Parathyroid adenoma (tissue), 2 donors: ENCODE results near the gene ZNF75A.

Source experiments
- H2AFZ ChIP-seq: fragments of 300-600 bp; sonication (generic); one replicate; pipeline ENCODE4 v1.7.0; 2017; ENCODE audit warnings: antibody characterized with exemption, mild to moderate bottlenecking
- H3K27ac ChIP-seq: fragments of 300-600 bp; sonication (generic); one replicate; pipeline ENCODE4 v1.7.0; 2017
- H3K27me3 ChIP-seq: fragments of 300-600 bp; sonication (generic); one replicate; pipeline ENCODE4 v1.7.0; 2017; ENCODE audit warnings: low read length; ENCODE audit not compliant: control insufficient read depth, insufficient read depth
- H3K36me3 ChIP-seq: fragments of 300-600 bp; sonication (generic); one replicate; pipeline ENCODE4 v1.7.0; 2017; ENCODE audit warnings: low read length; ENCODE audit not compliant: control insufficient read depth, insufficient read depth
- H3K4me1 ChIP-seq: fragments of 300-600 bp; sonication (generic); one replicate; pipeline ENCODE4 v1.7.0; 2017; ENCODE audit warnings: control low read depth
- H3K4me2 ChIP-seq: fragments of 300-600 bp; sonication (generic); one replicate; pipeline ENCODE4 v1.7.0; 2017; ENCODE audit warnings: low read length
- H3K4me3 ChIP-seq: fragments of 300-600 bp; sonication (generic); one replicate; pipeline ENCODE4 v1.7.0; 2017; ENCODE audit warnings: low read depth, low read length
- H3K79me2 ChIP-seq: fragments of 300-600 bp; sonication (generic); one replicate; pipeline ENCODE4 v1.7.0; 2017; ENCODE audit warnings: control low read depth
- H3K9ac ChIP-seq: fragments of 300-600 bp; sonication (generic); one replicate; pipeline ENCODE4 v1.7.0; 2017; ENCODE audit warnings: mild to moderate bottlenecking
- H3K9me3 ChIP-seq: fragments of 300-600 bp; sonication (generic); one replicate; pipeline ENCODE4 v1.7.0; 2017; ENCODE audit warnings: low read length; ENCODE audit not compliant: control insufficient read depth
- TF ChIP-seq, protein P1 (sequence below): fragments of 300-600 bp; sonication (generic); IDR thresholded peaks from one replicate; pipeline ENCODE4 v1.7.0; 2017; ENCODE audit warnings: antibody characterized with exemption, mild to moderate bottlenecking
- donor health status: primary hyperparathyroidism.

Gene ZNF75A

GRCh38 chr16:3292604-3293003 is 12.7 kb upstream of the ZNF75A start:
- H3K27ac ChIP-seq = no peak overlapping the region
- no peaks in the 10 kb centered on the region for H3K36me3 ChIP-seq
- H3K4me1 ChIP-seq = peaks cover 3% of the 10 kb centered on the region
- H3K9ac ChIP-seq = no peak overlapping the region
- H3K4me2 ChIP-seq = no peak overlapping the region
- no peak overlapping the region for H2AFZ ChIP-seq
- TF ChIP-seq, protein P1, sequence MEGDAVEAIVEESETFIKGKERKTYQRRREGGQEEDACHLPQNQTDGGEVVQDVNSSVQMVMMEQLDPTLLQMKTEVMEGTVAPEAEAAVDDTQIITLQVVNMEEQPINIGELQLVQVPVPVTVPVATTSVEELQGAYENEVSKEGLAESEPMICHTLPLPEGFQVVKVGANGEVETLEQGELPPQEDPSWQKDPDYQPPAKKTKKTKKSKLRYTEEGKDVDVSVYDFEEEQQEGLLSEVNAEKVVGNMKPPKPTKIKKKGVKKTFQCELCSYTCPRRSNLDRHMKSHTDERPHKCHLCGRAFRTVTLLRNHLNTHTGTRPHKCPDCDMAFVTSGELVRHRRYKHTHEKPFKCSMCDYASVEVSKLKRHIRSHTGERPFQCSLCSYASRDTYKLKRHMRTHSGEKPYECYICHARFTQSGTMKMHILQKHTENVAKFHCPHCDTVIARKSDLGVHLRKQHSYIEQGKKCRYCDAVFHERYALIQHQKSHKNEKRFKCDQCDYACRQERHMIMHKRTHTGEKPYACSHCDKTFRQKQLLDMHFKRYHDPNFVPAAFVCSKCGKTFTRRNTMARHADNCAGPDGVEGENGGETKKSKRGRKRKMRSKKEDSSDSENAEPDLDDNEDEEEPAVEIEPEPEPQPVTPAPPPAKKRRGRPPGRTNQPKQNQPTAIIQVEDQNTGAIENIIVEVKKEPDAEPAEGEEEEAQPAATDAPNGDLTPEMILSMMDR = no peak
- no peak overlapping the region for H3K4me3 ChIP-seq
- peaks cover 42% of the 10 kb centered on the region for H3K79me2 ChIP-seq
- H3K9me3 ChIP-seq = no peaks in the 10 kb centered on the region
- no peaks in the 10 kb centered on the region for H3K27me3 ChIP-seq

DNA sequence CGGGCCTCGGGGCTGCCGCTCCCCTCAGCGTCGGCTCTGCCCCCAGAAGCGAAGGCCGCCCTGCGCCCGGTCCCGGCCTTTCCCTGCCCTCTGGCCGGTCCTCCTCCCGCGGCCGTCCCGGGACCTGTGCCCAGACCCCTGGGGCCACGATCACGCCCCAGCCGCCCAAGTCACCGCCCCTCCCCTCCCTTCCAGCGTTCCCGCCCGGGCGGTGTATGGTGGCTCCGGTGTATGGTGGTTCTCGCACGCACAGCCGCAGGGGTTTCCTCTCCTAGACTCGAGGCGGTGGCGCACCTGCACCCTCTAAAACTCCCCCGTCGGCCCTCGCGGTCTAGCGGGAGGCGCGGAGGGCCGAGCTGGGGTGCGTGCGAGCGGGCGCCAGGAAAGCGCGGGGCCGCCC is 10.1 kb upstream of the ZNF75A start:
- H3K4me3 ChIP-seq = no peak overlapping the region
- H2AFZ ChIP-seq = no peak overlapping the region
- H3K4me1 ChIP-seq = peaks cover 3% of the 10 kb centered on the region
- no peaks in the 10 kb centered on the region for H3K27me3 ChIP-seq
- no peaks in the 10 kb centered on the region for H3K36me3 ChIP-seq
- H3K9me3 ChIP-seq = no peaks in the 10 kb centered on the region
- H3K9ac ChIP-seq = no peak overlapping the region
- H3K4me2 ChIP-seq = no peak overlapping the region
- H3K79me2 ChIP-seq = peaks cover 23% of the 10 kb centered on the region
- H3K27ac ChIP-seq = no peak overlapping the region
- TF ChIP-seq, protein P1 = no peak

- Histone ChIP-seq H3K9me3 (no peaks in the 10 kb centered on the region), H3K27ac (no peak overlapping the region), H2AFZ (no peak overlapping the region), H3K4me3 (no peak overlapping the region), H3K9ac (no peak overlapping the region), H3K36me3 (no peaks in the 10 kb centered on the region), H3K4me2 (no peak overlapping the region), H3K27me3 (no peaks in the 10 kb centered on the region), H3K4me1 (peaks cover 3% of the 10 kb centered on the region), H3K79me2 (peaks cover 18% of the 10 kb centered on the region)
- TF ChIP-seq, protein P1 = no peak
Observed at GRCh38 chr16:3295783-3296182, 9.5 kb upstream of the ZNF75A start.

- Histone ChIP-seq H2AFZ (peak overlapping the region; percentile 96), H3K36me3 (no peaks in the 10 kb centered on the region), H3K27ac (peak overlapping the region; percentile 93), H3K9me3 (no peaks in the 10 kb centered on the region), H3K27me3 (no peaks in the 10 kb centered on the region), H3K79me2 (peaks cover 9% of the 10 kb centered on the region), H3K4me3 (peak overlapping the region; percentile 88), H3K9ac (no peak overlapping the region), H3K4me1 (no peaks in the 10 kb centered on the region), H3K4me2 (peak overlapping the region; percentile 82)
- TF ChIP-seq, protein P1 = no peak
Observed at GRCh38 chr16:3304370-3304769, 927 bp upstream of the ZNF75A start.

- Histone ChIP-seq H3K27ac (peak overlapping the region; percentile 93), H2AFZ (peak overlapping the region; percentile 96), H3K36me3 (no peaks in the 10 kb centered on the region), H3K4me3 (peak overlapping the region; percentile 88), H3K4me1 (no peaks in the 10 kb centered on the region), H3K79me2 (peaks cover 9% of the 10 kb centered on the region), H3K4me2 (peak overlapping the region; percentile 82), H3K9ac (peak overlapping the region; percentile 41), H3K9me3 (no peaks in the 10 kb centered on the region), H3K27me3 (no peaks in the 10 kb centered on the region)
- TF ChIP-seq, protein P1 = no peak
Observed at GRCh38 chr16:3306078-3306477, 781 bp downstream of the ZNF75A start.
